Loucy (cell line): Measurements from ENCODE around the gene EIF3F.
A peak's percentile ranks its signal among the peaks of the same experiment; 100 is the strongest.

Experiments
- H2AFZ ChIP-seq: fragments of 200-600 bp; sonication (generic); 2 replicates; pipeline ENCODE4 v1.6.0; 2016; ENCODE audit warnings: antibody characterized with exemption, mild to moderate bottlenecking, low read length, moderate library complexity
- H3F3A ChIP-seq: fragments of 200-600 bp; 2 replicates; pipeline ENCODE4 v1.6.0; 2016; ENCODE audit warnings: antibody characterized with exemption, low read depth, mild to moderate bottlenecking
- H3K27me3 ChIP-seq: fragments of 200-600 bp; sonication (generic); 2 replicates; pipeline ENCODE4 v1.6.1; 2014; ENCODE audit warnings: low read length, mild to moderate bottlenecking; ENCODE audit not compliant: insufficient read depth, poor library complexity, severe bottlenecking
- H3K36me3 ChIP-seq: fragments of 200-600 bp; sonication (generic); 2 replicates; pipeline ENCODE4 v1.6.1; 2016; ENCODE audit warnings: low read length; ENCODE audit not compliant: insufficient read depth
- H3K4me1 ChIP-seq: fragments of 200-600 bp; sonication (generic); 2 replicates; pipeline ENCODE4 v1.5.1; 2014; ENCODE audit warnings: low read length, mild to moderate bottlenecking; ENCODE audit not compliant: insufficient read depth, poor library complexity, severe bottlenecking
- H3K4me2 ChIP-seq: fragments of 200-600 bp; sonication (generic); 2 replicates; pipeline ENCODE4 v1.6.0; 2014; ENCODE audit warnings: antibody characterized with exemption, low read length, low read depth, mild to moderate bottlenecking; ENCODE audit not compliant: poor library complexity, severe bottlenecking
- H3K4me3 ChIP-seq: fragments of 200-600 bp; sonication (generic); 2 replicates; pipeline ENCODE4 v1.5.1; 2014; ENCODE audit warnings: low read length, mild to moderate bottlenecking, mixed read lengths; ENCODE audit not compliant: poor library complexity, severe bottlenecking
- H3K79me2 ChIP-seq: fragments of 200-600 bp; sonication (generic); 2 replicates; pipeline ENCODE4 v1.6.1; 2014; ENCODE audit warnings: low read length; ENCODE audit not compliant: insufficient read depth
- H3K9ac ChIP-seq: fragments of 200-600 bp; sonication (generic); 2 replicates; pipeline ENCODE4 v1.6.0; 2014; ENCODE audit warnings: mild to moderate bottlenecking, low read depth, low read length, moderate library complexity; ENCODE audit not compliant: poor library complexity, severe bottlenecking
- H3K9me2 ChIP-seq: fragments of 200-600 bp; sonication (generic); replicated peaks from 2 replicates; pipeline ENCODE4 v1.6.1; 2016; ENCODE audit warnings: low read depth, low read length, mixed read lengths
- H3K9me3 ChIP-seq: fragments of 200-600 bp; sonication (generic); 2 replicates; pipeline ENCODE4 v1.6.1; 2014; ENCODE audit warnings: mild to moderate bottlenecking, antibody characterized with exemption, low read length, low read depth; ENCODE audit not compliant: insufficient read depth
- H4K20me1 ChIP-seq: fragments of 200-600 bp; sonication (generic); 2 replicates; pipeline ENCODE4 v1.6.0; 2014; ENCODE audit warnings: antibody characterized with exemption, low read length, mild to moderate bottlenecking; ENCODE audit not compliant: insufficient read depth, poor library complexity, severe bottlenecking
- EZH2phosphoT487 ChIP-seq: fragments of 200-600 bp; IDR thresholded peaks from 2 replicates; pipeline ENCODE4 v1.6.1; 2018; ENCODE audit warnings: antibody characterized with exemption, mild to moderate bottlenecking, moderate library complexity, borderline replicate concordance
- TF ChIP-seq, protein P1 (sequence below): fragments of 200-600 bp; sonication (generic); conservative IDR thresholded peaks from 2 replicates; pipeline ENCODE4 v1.5.1; 2014; ENCODE audit warnings: mild to moderate bottlenecking, antibody characterized with exemption, low read length

Gene EIF3F

DNA sequence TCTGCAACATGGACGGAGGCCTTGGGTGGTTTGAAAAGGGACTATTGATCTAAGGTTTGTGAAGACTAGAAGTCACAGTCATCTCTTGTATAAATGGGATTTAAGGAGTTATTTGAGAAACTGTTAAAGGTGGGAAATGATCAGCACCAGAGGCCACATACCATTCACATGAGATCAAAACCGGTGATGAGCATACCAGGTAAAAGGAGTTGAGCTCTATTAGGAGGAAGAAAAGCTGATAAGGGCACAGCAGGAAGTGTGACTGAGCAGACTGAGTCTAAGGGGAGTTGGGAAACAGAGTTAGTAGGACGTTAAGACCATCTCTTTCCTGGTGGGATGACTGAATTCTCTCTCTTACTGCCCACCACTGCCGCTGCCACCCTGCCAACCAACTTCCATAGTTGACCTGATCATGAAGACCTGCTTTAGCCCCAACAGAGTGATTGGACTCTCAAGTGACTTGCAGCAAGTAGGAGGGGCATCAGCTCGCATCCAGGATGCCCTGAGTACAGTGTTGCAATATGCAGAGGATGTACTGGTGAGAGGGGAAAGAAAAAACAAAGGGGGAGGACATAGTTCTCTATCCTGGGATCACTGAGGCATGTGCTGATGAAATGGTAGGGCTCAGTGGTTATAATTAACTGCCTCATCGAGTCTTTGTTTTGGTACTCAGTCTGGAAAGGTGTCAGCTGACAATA, 7.6 kb downstream of the EIF3F start:
- H3K9me3 ChIP-seq = no peaks in the 10 kb centered on the region
- no peaks in the 10 kb centered on the region for H3K27me3 ChIP-seq
- H3K9ac ChIP-seq = no peak overlapping the region
- H3K4me2 ChIP-seq = peak overlapping the region; percentile 52
- H3K4me1 ChIP-seq = peaks cover 25% of the 10 kb centered on the region
- TF ChIP-seq, protein P1, sequence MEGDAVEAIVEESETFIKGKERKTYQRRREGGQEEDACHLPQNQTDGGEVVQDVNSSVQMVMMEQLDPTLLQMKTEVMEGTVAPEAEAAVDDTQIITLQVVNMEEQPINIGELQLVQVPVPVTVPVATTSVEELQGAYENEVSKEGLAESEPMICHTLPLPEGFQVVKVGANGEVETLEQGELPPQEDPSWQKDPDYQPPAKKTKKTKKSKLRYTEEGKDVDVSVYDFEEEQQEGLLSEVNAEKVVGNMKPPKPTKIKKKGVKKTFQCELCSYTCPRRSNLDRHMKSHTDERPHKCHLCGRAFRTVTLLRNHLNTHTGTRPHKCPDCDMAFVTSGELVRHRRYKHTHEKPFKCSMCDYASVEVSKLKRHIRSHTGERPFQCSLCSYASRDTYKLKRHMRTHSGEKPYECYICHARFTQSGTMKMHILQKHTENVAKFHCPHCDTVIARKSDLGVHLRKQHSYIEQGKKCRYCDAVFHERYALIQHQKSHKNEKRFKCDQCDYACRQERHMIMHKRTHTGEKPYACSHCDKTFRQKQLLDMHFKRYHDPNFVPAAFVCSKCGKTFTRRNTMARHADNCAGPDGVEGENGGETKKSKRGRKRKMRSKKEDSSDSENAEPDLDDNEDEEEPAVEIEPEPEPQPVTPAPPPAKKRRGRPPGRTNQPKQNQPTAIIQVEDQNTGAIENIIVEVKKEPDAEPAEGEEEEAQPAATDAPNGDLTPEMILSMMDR = no peak
- TF ChIP-seq EZH2phosphoT487 = no peak
- H3K9me2 ChIP-seq = no peaks in the 10 kb centered on the region
- peaks cover 9% of the 10 kb centered on the region for H4K20me1 ChIP-seq
- peaks cover 23% of the 10 kb centered on the region for H3K79me2 ChIP-seq
- H3K36me3 ChIP-seq = peaks cover 72% of the 10 kb centered on the region
- H3F3A ChIP-seq = no peaks in the 10 kb centered on the region
- H2AFZ ChIP-seq = no peak overlapping the region
- peak overlapping the region; percentile 37 for H3K4me3 ChIP-seq

DNA sequence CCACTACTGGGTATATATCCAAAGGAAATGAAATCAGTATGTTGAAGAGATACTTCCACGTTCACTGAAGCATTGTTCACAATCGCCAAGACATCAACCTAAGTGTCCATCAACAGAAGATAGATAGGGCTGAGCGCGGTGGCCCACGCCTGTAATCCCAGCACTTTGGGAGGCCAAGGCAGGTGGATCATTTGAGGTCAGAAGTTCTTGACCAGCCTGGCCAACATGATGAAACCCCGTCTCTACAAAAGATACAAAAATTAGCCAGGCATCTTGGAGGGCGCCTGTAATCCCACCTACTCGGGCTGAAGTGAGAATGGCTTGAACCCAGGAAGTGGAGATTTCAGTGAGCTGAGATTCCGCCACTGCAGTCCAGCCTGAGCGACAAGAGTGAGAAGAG, 12.7 kb downstream of the EIF3F start:
- no peak for TF ChIP-seq EZH2phosphoT487
- TF ChIP-seq, protein P1 = no peak

DNA sequence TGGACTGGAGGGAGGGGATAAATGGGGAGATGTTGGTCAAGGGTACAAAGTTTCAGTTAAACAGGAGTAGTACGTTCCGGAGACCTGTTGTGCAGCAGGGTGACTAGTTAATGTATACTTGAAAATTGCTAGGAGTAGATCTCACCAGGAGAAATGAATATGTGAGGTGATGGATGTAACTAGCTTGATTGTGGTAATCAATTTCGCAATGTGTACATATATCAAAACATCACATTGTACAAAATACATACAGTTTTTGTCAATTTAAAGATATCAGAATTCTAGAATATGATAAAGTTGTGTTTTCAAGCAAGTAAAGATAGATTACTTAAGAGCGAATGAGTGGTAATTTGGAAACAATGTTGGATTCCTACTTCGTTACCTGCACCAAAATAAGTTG, 13.3 kb downstream of the EIF3F start:
- H3K27me3 ChIP-seq = no peaks in the 10 kb centered on the region
- TF ChIP-seq EZH2phosphoT487 = no peak
- TF ChIP-seq, protein P1 = no peak
- no peaks in the 10 kb centered on the region for H3F3A ChIP-seq
- H3K4me2 ChIP-seq = no peak overlapping the region
- H3K36me3 ChIP-seq = peaks cover 39% of the 10 kb centered on the region
- no peaks in the 10 kb centered on the region for H3K79me2 ChIP-seq
- no peak overlapping the region for H2AFZ ChIP-seq
- peaks cover 2% of the 10 kb centered on the region for H3K4me1 ChIP-seq
- no peak overlapping the region for H3K9ac ChIP-seq
- H3K9me2 ChIP-seq = no peaks in the 10 kb centered on the region
- no peaks in the 10 kb centered on the region for H4K20me1 ChIP-seq
- no peak overlapping the region for H3K4me3 ChIP-seq
- no peaks in the 10 kb centered on the region for H3K9me3 ChIP-seq

More for the DNA sequence above, 12.7 kb downstream of the EIF3F start:
- Histone ChIP-seq H4K20me1 (no peaks in the 10 kb centered on the region), H3K9me2 (no peaks in the 10 kb centered on the region), H3K27me3 (no peaks in the 10 kb centered on the region), H3K4me3 (no peak overlapping the region), H2AFZ (no peak overlapping the region), H3F3A (no peaks in the 10 kb centered on the region), H3K9me3 (no peaks in the 10 kb centered on the region), H3K4me1 (peaks cover 8% of the 10 kb centered on the region), H3K9ac (no peak overlapping the region), H3K36me3 (peaks cover 45% of the 10 kb centered on the region), H3K79me2 (no peaks in the 10 kb centered on the region), H3K4me2 (no peak overlapping the region)
